HEK293 (cell line): ENCODE results near the gene TRAF3.

Source experiments
- REPIN1 ChIP-seq: fragments of 450-650 bp; formaldehyde crosslinking; IDR thresholded peaks from 2 replicates; pipeline ENCODE4 v1.5.1; 2017; ENCODE audit warnings: missing biosample characterization, missing genetic modification characterization, low read depth
- ZBTB1 ChIP-seq: fragments of 450-650 bp; formaldehyde crosslinking; IDR thresholded peaks from 2 replicates; pipeline ENCODE4 v1.5.1; 2016; ENCODE audit warnings: missing biosample characterization, missing genetic modification characterization
- ZNF292 ChIP-seq: fragments of 450-650 bp; formaldehyde crosslinking; IDR thresholded peaks from 2 replicates; pipeline ENCODE4 v1.5.1; 2016; ENCODE audit warnings: low read depth, missing biosample characterization, missing genetic modification characterization, borderline replicate concordance
- ZNF350 ChIP-seq: fragments of 450-650 bp; formaldehyde crosslinking; IDR thresholded peaks from 2 replicates; pipeline ENCODE4 v1.5.0; 2017; ENCODE audit warnings: missing biosample characterization, mild to moderate bottlenecking, missing genetic modification characterization
- ZNF501 ChIP-seq: fragments of 450-650 bp; formaldehyde crosslinking; IDR thresholded peaks from 2 replicates; pipeline ENCODE4 v1.5.1; 2016; ENCODE audit warnings: missing biosample characterization, missing genetic modification characterization
- ZNF549 ChIP-seq: fragments of 450-650 bp; IDR thresholded peaks from 2 replicates; pipeline ENCODE4 v1.5.1; 2018; ENCODE audit warnings: missing biosample characterization, missing genetic modification characterization, mild to moderate bottlenecking, inconsistent platforms, moderate library complexity
- TF ChIP-seq, protein P1 (sequence below): fragments of 450-650 bp; formaldehyde crosslinking; IDR thresholded peaks from 2 replicates; pipeline ENCODE4 v1.5.1; 2016; ENCODE audit warnings: missing biosample characterization, missing genetic modification characterization
- TF ChIP-seq, protein P2 (sequence below): fragments of 450-650 bp; formaldehyde crosslinking; conservative IDR thresholded peaks from 2 replicates; pipeline ENCODE4 v1.5.1; 2016; ENCODE audit warnings: low read depth, missing biosample characterization, missing genetic modification characterization
- TF ChIP-seq, protein P3 (sequence below): fragments of 450-650 bp; formaldehyde crosslinking; IDR thresholded peaks from 2 replicates; pipeline ENCODE4 v1.5.1; 2016; ENCODE audit warnings: missing biosample characterization, missing genetic modification characterization, low read depth
- TF ChIP-seq, protein P4 (sequence below): fragments of 450-650 bp; formaldehyde crosslinking; IDR thresholded peaks from 2 replicates; pipeline ENCODE4 v1.5.1; 2016; ENCODE audit warnings: missing biosample characterization, missing genetic modification characterization
- TF ChIP-seq, protein P5 (sequence below): fragments of 450-650 bp; formaldehyde crosslinking; IDR thresholded peaks from 2 replicates; pipeline ENCODE4 v1.5.1; 2016; ENCODE audit warnings: missing biosample characterization, missing genetic modification characterization

DNA sequence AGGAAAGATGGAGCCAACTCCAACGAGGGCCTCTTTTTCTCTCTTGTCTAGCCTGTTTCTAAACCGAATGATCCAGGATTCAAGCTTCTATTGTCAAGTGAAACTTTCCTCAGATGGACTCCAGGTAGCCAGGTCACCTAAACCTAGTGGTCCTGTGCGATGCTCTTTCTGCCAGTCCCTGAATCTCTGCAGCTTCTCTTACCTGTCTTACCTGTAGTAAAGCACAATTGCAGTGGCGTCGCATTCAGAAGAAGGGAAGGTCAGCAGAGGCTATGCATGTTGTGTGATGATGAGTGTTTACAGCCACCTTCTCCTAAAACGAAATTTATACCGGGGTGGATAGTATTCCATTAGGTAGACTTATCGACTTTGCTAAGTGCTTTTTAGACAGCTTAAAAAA is 47.4 kb upstream of the TRAF3 start:
- TF ChIP-seq, protein P1, sequence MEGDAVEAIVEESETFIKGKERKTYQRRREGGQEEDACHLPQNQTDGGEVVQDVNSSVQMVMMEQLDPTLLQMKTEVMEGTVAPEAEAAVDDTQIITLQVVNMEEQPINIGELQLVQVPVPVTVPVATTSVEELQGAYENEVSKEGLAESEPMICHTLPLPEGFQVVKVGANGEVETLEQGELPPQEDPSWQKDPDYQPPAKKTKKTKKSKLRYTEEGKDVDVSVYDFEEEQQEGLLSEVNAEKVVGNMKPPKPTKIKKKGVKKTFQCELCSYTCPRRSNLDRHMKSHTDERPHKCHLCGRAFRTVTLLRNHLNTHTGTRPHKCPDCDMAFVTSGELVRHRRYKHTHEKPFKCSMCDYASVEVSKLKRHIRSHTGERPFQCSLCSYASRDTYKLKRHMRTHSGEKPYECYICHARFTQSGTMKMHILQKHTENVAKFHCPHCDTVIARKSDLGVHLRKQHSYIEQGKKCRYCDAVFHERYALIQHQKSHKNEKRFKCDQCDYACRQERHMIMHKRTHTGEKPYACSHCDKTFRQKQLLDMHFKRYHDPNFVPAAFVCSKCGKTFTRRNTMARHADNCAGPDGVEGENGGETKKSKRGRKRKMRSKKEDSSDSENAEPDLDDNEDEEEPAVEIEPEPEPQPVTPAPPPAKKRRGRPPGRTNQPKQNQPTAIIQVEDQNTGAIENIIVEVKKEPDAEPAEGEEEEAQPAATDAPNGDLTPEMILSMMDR, result no peak
- TF ChIP-seq ZNF350 (tag by site-specific recombination) (no peak), ZNF292 (tag by site-specific recombination) (no peak), ZBTB1 (no peak), REPIN1 (no peak), ZNF501 (no peak), ZNF549 (tag by site-specific recombination) (no peak)
- TF ChIP-seq, protein P2, sequence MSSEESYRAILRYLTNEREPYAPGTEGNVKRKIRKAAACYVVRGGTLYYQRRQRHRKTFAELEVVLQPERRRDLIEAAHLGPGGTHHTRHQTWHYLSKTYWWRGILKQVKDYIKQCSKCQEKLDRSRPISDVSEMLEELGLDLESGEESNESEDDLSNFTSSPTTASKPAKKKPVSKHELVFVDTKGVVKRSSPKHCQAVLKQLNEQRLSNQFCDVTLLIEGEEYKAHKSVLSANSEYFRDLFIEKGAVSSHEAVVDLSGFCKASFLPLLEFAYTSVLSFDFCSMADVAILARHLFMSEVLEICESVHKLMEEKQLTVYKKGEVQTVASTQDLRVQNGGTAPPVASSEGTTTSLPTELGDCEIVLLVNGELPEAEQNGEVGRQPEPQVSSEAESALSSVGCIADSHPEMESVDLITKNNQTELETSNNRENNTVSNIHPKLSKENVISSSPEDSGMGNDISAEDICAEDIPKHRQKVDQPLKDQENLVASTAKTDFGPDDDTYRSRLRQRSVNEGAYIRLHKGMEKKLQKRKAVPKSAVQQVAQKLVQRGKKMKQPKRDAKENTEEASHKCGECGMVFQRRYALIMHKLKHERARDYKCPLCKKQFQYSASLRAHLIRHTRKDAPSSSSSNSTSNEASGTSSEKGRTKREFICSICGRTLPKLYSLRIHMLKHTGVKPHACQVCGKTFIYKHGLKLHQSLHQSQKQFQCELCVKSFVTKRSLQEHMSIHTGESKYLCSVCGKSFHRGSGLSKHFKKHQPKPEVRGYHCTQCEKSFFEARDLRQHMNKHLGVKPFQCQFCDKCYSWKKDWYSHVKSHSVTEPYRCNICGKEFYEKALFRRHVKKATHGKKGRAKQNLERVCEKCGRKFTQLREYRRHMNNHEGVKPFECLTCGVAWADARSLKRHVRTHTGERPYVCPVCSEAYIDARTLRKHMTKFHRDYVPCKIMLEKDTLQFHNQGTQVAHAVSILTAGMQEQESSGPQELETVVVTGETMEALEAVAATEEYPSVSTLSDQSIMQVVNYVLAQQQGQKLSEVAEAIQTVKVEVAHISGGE (tag by site-specific recombination), result no peak
- TF ChIP-seq, protein P3, sequence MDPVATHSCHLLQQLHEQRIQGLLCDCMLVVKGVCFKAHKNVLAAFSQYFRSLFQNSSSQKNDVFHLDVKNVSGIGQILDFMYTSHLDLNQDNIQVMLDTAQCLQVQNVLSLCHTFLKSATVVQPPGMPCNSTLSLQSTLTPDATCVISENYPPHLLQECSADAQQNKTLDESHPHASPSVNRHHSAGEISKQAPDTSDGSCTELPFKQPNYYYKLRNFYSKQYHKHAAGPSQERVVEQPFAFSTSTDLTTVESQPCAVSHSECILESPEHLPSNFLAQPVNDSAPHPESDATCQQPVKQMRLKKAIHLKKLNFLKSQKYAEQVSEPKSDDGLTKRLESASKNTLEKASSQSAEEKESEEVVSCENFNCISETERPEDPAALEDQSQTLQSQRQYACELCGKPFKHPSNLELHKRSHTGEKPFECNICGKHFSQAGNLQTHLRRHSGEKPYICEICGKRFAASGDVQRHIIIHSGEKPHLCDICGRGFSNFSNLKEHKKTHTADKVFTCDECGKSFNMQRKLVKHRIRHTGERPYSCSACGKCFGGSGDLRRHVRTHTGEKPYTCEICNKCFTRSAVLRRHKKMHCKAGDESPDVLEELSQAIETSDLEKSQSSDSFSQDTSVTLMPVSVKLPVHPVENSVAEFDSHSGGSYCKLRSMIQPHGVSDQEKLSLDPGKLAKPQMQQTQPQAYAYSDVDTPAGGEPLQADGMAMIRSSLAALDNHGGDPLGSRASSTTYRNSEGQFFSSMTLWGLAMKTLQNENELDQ (tag by site-specific recombination), result no peak
- TF ChIP-seq, protein P4, sequence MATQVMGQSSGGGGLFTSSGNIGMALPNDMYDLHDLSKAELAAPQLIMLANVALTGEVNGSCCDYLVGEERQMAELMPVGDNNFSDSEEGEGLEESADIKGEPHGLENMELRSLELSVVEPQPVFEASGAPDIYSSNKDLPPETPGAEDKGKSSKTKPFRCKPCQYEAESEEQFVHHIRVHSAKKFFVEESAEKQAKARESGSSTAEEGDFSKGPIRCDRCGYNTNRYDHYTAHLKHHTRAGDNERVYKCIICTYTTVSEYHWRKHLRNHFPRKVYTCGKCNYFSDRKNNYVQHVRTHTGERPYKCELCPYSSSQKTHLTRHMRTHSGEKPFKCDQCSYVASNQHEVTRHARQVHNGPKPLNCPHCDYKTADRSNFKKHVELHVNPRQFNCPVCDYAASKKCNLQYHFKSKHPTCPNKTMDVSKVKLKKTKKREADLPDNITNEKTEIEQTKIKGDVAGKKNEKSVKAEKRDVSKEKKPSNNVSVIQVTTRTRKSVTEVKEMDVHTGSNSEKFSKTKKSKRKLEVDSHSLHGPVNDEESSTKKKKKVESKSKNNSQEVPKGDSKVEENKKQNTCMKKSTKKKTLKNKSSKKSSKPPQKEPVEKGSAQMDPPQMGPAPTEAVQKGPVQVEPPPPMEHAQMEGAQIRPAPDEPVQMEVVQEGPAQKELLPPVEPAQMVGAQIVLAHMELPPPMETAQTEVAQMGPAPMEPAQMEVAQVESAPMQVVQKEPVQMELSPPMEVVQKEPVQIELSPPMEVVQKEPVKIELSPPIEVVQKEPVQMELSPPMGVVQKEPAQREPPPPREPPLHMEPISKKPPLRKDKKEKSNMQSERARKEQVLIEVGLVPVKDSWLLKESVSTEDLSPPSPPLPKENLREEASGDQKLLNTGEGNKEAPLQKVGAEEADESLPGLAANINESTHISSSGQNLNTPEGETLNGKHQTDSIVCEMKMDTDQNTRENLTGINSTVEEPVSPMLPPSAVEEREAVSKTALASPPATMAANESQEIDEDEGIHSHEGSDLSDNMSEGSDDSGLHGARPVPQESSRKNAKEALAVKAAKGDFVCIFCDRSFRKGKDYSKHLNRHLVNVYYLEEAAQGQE (tag by site-specific recombination), result no peak
- TF ChIP-seq, protein P5, sequence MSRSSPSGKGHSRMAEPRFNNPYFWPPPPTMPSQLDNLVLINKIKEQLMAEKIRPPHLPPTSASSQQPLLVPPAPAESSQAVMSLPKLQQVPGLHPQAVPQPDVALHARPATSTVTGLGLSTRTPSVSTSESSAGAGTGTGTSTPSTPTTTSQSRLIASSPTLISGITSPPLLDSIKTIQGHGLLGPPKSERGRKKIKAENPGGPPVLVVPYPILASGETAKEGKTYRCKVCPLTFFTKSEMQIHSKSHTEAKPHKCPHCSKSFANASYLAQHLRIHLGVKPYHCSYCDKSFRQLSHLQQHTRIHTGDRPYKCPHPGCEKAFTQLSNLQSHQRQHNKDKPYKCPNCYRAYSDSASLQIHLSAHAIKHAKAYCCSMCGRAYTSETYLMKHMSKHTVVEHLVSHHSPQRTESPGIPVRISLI (tag by site-specific recombination), result no peak
